OCI-LY7 (cell line): Measurements from ENCODE around the gene EXTL1. TPM values are rescaled to one million over a fixed set of nuclear protein-coding genes. Genes with fewer than 3 reads are reported as not detected.

Source experiments
- BruUV-seq: library from RNA; stranded (reverse); fragments of 400-500 nt; replicated peaks from 2 replicates; lab custom pipeline; 2021; lab: Mats Ljungman, UMichigan
- CTCF ChIA-PET: fragments of 300-600 bp; sonication (Branson Sonifier 250); formaldehyde crosslinking; loops from one replicate; lab custom pipeline; 2022; ENCODE audit warnings: antibody characterized with exemption; ENCODE audit not compliant: unreplicated experiment; lab: Charles Lee
- POLR2A ChIA-PET: fragments of 300-600 bp; sonication (Branson Sonifier 250); formaldehyde crosslinking; loops from one replicate; lab custom pipeline; 2022; ENCODE audit warnings: antibody characterized with exemption; lab: Charles Lee
- DNase-seq: peaks from one replicate; pipeline ENCODE4 v3.0.0-alpha.2; 2015; ENCODE audit warnings: low spot score
- H2AFZ ChIP-seq: fragments of 200-600 bp; sonication (generic), shearing (Covaris generic); 2 replicates; pipeline ENCODE4 v1.6.1; 2014; ENCODE audit warnings: mild to moderate bottlenecking, antibody characterized with exemption, low read length, moderate library complexity
- H3K27ac ChIP-seq: fragments of 200-600 bp; sonication (generic); 2 replicates; pipeline ENCODE4 v1.5.1; 2014; ENCODE audit warnings: mixed run types, low read depth, mild to moderate bottlenecking, moderate library complexity, low read length, inconsistent platforms; ENCODE audit not compliant: poor library complexity, severe bottlenecking
- H3K36me3 ChIP-seq: fragments of 200-600 bp; sonication (generic); 2 replicates; pipeline ENCODE4 v1.6.1; 2014; ENCODE audit warnings: mild to moderate bottlenecking, antibody characterized with exemption, low read length, moderate library complexity, mixed read lengths; ENCODE audit not compliant: insufficient read depth
- H3K4me1 ChIP-seq: fragments of 200-600 bp; sonication (generic); 2 replicates; pipeline ENCODE4 v1.5.1; 2014; ENCODE audit warnings: mild to moderate bottlenecking, low read length; ENCODE audit not compliant: insufficient read depth, poor library complexity, severe bottlenecking
- H3K4me2 ChIP-seq: fragments of 200-600 bp; sonication (generic); 2 replicates; pipeline ENCODE4 v1.6.1; 2014; ENCODE audit warnings: mild to moderate bottlenecking, low read length
- H3K4me3 ChIP-seq: fragments of 200-600 bp; sonication (generic); 2 replicates; pipeline ENCODE4 v1.5.1; 2014; ENCODE audit warnings: mild to moderate bottlenecking, low read depth, low read length; ENCODE audit not compliant: poor library complexity, severe bottlenecking
- H3K79me2 ChIP-seq: fragments of 200-600 bp; sonication (generic); 2 replicates; pipeline ENCODE4 v1.6.1; 2016; ENCODE audit warnings: low read depth, mild to moderate bottlenecking, low read length, moderate library complexity, mixed read lengths; ENCODE audit not compliant: insufficient read depth
- H3K9me2 ChIP-seq: fragments of 200-600 bp; sonication (generic); 2 replicates; pipeline ENCODE4 v1.6.1; 2016; ENCODE audit warnings: mild to moderate bottlenecking, low read length, mixed read lengths; ENCODE audit not compliant: insufficient read depth
- H3K9me3 ChIP-seq: fragments of 200-600 bp; sonication (generic); 2 replicates; pipeline ENCODE4 v1.6.1; 2014; ENCODE audit warnings: mild to moderate bottlenecking, mixed run types, low read length, mixed read lengths
- H4K20me1 ChIP-seq: fragments of 200-600 bp; sonication (generic); 2 replicates; pipeline ENCODE4 v1.6.1; 2014; ENCODE audit warnings: mild to moderate bottlenecking, antibody characterized with exemption, low read length, moderate library complexity, mixed read lengths; ENCODE audit not compliant: insufficient read depth
- EZH2phosphoT487 ChIP-seq: fragments of 200-600 bp; sonication (generic); IDR thresholded peaks from 2 replicates; pipeline ENCODE4 v1.6.1; 2018; ENCODE audit warnings: low read depth, borderline replicate concordance, mild to moderate bottlenecking, mixed run types, antibody characterized with exemption, low read length, moderate library complexity, mixed read lengths
- intact Hi-C: fragments of 100-400 bp; cut with micrococcal nuclease; formaldehyde crosslinking; loops from one replicate; pipeline ENCODE4 v1.10.0; 2022; ENCODE audit not compliant: unreplicated experiment
- total RNA-seq, 2 experiments: library from RNA; depleted of rRNA in 1 of 2; stranded (reverse); fragments of >200 nt in 1 of 2; shearing (Covaris generic) in 1 of 2; gene quantifications; 2 replicates each; pipeline ENCODE4 v1.2.3, GENCODE V29; 2014 to 2022
- TF ChIP-seq, protein P1 (sequence below): fragments of 200-600 bp; sonication (generic); conservative IDR thresholded peaks from 2 replicates; pipeline ENCODE4 v1.5.1; 2014; ENCODE audit warnings: mild to moderate bottlenecking, antibody characterized with exemption, low read length, moderate library complexity, mixed read lengths

The EXTL1 gene
- total RNA-seq, 2 experiments from 2014 or later: 0.67 TPM; not detected in 1

GRCh38 chr1:26070963-26071342 lies 49.4 kb downstream of the EXTL1 start:
- CTCF ChIA-PET: no interaction called here

GRCh38 chr1:26072305-26072704 lies 50.7 kb downstream of the EXTL1 start:
- no peak overlapping the region for H2AFZ ChIP-seq
- no peak overlapping the region for H3K4me3 ChIP-seq
- no peak overlapping the region for H3K27ac ChIP-seq
- H3K4me1 ChIP-seq: no peaks in the 10 kb centered on the region
- H3K9me2 ChIP-seq: no peaks in the 10 kb centered on the region
- ChIA-PET CTCF (no interaction called here), POLR2A (no interaction called here)
- DNase-seq: no peak
- no peaks in the 10 kb centered on the region for H4K20me1 ChIP-seq
- H3K79me2 ChIP-seq: no peaks in the 10 kb centered on the region
- no peaks in the 10 kb centered on the region for H3K36me3 ChIP-seq
- no peak overlapping the region for H3K4me2 ChIP-seq
- H3K9me3 ChIP-seq: no peaks in the 10 kb centered on the region
- intact Hi-C loops: no loop called here
- no TSS peak for BruUV-seq
- TF ChIP-seq, protein P1, sequence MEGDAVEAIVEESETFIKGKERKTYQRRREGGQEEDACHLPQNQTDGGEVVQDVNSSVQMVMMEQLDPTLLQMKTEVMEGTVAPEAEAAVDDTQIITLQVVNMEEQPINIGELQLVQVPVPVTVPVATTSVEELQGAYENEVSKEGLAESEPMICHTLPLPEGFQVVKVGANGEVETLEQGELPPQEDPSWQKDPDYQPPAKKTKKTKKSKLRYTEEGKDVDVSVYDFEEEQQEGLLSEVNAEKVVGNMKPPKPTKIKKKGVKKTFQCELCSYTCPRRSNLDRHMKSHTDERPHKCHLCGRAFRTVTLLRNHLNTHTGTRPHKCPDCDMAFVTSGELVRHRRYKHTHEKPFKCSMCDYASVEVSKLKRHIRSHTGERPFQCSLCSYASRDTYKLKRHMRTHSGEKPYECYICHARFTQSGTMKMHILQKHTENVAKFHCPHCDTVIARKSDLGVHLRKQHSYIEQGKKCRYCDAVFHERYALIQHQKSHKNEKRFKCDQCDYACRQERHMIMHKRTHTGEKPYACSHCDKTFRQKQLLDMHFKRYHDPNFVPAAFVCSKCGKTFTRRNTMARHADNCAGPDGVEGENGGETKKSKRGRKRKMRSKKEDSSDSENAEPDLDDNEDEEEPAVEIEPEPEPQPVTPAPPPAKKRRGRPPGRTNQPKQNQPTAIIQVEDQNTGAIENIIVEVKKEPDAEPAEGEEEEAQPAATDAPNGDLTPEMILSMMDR: no peak
- no peak for TF ChIP-seq EZH2phosphoT487

More at GRCh38 chr1:26070963-26071342, 49.4 kb downstream of the EXTL1 start:
- intact Hi-C loops: no loop called here
- H3K36me3 ChIP-seq: no peaks in the 10 kb centered on the region
- TF ChIP-seq EZH2phosphoT487: no peak
- TF ChIP-seq, protein P1: no peak
- no peaks in the 10 kb centered on the region for H3K4me1 ChIP-seq
- no peak overlapping the region for H2AFZ ChIP-seq
- H4K20me1 ChIP-seq: no peaks in the 10 kb centered on the region
- no peaks in the 10 kb centered on the region for H3K9me3 ChIP-seq
- H3K4me2 ChIP-seq: no peak overlapping the region
- no peak overlapping the region for H3K4me3 ChIP-seq
- H3K27ac ChIP-seq: no peak overlapping the region
- POLR2A ChIA-PET: interaction anchor here (0.6 kb wide), 1 partner anchor 23 kb away, joined by 4 read pairs; no protein-coding TSS in a partner anchor
- H3K9me2 ChIP-seq: no peaks in the 10 kb centered on the region
- no peaks in the 10 kb centered on the region for H3K79me2 ChIP-seq
- BruUV-seq: no TSS peak
- DNase-seq: no peak

DNA sequence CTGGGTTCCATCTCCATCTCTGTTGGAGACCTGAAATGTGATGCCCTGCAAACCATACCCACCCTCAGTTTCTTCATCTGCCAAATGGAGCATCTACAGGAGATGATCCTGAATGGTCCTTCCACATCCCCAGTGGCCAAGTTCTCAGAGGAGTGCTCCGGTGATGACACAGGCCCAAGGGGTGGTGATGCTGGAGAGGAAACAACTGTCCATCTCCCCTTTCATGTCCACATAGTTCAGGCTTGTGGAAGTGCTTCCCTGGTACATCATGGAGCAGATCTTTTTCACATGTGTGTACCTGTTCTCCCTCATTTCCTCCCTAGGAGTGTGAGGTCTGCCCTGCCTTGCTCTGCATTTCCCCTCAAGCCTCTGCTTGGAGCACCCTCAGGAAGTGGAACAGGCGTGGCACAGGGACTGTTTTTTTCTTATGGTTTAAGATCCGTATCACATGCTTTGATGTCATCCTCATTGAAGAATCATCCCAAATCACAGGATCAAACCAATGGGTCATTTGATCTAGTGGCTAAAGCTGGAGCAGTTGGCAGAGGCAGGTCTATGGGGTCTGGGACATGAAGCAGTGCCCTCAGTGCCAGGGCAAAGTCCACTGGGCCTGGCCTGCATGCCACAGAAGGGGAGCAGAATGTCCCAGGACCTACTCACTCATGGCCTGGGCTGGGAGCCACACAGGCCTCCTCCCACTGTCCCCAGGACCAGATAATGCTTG lies 54.0 kb downstream of the EXTL1 start:
- ChIA-PET CTCF (no interaction called here), POLR2A (no interaction called here)
- no peak overlapping the region for H3K4me3 ChIP-seq
- intact Hi-C loops: no loop called here
- no peak overlapping the region for H3K4me2 ChIP-seq
- no peaks in the 10 kb centered on the region for H3K9me3 ChIP-seq
- no peaks in the 10 kb centered on the region for H4K20me1 ChIP-seq
- no peaks in the 10 kb centered on the region for H3K79me2 ChIP-seq
- H3K36me3 ChIP-seq: no peaks in the 10 kb centered on the region
- H3K9me2 ChIP-seq: no peaks in the 10 kb centered on the region
- no peak overlapping the region for H2AFZ ChIP-seq
- no peak for DNase-seq
- BruUV-seq: no TSS peak
- H3K27ac ChIP-seq: no peak overlapping the region
- H3K4me1 ChIP-seq: no peaks in the 10 kb centered on the region
- no peak for TF ChIP-seq EZH2phosphoT487
- TF ChIP-seq, protein P1: no peak
